ENCODE data around the gene FGFR3.
A peak's percentile ranks its signal among the peaks of the same experiment; 100 is the strongest.
"Not testable (repeated sequence)": the region's sequence is repeated elsewhere in the genome, so short reads cannot be mapped to it uniquely, and the experiment has no call there.

Gene FGFR3

GRCh38 chr4:1843852-1844251 is 50.8 kb downstream of the FGFR3 start:
- no peak for DNase-seq

DNA sequence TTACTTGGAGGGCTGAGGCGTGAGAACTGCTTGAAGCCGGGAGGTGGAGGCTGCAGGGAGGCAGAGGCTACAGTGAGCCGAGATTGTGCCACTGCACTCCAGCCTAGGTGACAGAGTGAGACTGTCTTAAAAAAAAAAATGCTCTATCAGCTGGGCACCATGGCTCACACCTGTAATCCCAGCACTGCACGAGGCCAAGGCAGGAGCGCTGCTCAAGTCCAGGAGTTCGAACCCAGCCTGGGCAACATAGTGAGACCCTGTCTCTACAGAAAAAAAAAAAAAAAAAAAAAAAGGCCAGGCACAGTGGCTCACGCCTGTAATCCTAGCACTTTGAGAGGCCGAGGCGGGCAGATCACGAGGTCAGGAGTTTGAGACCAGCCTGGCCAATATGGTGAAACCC is 51.5 kb downstream of the FGFR3 start:
- not testable (repeated sequence) for DNase-seq

- no peak for DNase-seq
Observed at GRCh38 chr4:1846580-1846979, 53.5 kb downstream of the FGFR3 start.

DNA sequence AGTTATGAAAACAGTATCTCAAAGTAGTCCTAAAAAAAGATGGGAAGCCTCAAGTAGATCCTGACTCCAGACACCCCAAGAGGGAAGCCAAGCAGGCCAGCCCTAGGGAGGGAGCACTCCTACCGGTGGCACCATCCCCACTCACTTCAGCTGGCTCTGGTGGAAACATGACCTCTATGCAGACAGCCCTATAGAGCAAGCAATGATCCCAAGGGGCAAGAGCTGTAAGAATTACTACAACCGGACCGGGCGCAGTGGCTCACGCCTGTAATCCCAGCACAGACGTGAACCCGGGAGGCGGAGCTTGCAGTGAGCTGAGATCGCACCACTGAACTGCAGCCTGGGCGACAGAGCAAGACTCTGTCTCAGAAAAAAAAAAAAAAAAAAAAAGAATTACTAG is 57.2 kb downstream of the FGFR3 start:
- no peak for DNase-seq

GRCh38 chr4:1851160-1851559 is 58.1 kb downstream of the FGFR3 start:
- no peak for DNase-seq

DNA sequence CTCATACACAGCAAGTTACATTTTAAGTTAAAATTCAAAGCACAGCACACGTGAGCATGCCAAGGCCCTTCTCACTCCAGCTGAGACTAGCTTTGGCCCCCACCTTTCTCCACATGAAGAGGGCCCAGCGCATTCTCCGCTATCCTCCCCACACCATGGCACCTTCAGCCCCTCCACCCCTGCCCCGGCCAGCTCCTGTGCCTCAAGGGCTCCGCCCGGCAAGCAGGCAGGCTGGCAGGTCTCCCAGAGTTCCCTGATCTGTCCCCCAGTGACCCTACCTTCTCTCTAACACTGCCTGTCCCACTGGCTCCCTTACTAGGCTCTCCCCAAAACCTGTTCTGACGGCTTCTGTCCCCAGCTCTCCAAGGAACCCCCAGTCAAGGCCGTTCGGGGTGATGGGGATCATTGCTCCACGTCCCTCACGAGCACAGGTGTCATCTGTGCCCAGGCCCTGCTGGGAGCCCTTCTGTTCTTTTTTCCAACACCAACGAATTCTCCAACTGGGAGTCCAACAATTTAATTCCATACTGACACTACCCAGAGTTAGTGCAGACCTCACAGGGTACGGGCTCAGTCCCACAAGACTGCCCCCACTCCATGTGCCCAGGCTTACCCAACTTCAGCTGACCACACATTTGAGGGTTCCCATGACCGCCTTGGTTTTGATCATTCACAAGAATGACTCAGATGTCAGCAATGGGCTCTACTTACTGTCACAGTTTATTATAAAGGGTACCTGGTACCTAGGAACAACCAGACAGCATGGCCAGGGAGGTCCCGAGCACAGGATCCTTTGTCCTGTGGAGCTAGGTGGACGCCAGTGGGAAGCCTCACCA is 58.7 kb downstream of the FGFR3 start:
- no peak for DNase-seq

- no peak for DNase-seq
Observed at GRCh38 chr4:1852904-1853623, 60.0 kb downstream of the FGFR3 start.

GRCh38 chr4:1854752-1855151 is 61.7 kb downstream of the FGFR3 start:
- no peak for DNase-seq

DNA sequence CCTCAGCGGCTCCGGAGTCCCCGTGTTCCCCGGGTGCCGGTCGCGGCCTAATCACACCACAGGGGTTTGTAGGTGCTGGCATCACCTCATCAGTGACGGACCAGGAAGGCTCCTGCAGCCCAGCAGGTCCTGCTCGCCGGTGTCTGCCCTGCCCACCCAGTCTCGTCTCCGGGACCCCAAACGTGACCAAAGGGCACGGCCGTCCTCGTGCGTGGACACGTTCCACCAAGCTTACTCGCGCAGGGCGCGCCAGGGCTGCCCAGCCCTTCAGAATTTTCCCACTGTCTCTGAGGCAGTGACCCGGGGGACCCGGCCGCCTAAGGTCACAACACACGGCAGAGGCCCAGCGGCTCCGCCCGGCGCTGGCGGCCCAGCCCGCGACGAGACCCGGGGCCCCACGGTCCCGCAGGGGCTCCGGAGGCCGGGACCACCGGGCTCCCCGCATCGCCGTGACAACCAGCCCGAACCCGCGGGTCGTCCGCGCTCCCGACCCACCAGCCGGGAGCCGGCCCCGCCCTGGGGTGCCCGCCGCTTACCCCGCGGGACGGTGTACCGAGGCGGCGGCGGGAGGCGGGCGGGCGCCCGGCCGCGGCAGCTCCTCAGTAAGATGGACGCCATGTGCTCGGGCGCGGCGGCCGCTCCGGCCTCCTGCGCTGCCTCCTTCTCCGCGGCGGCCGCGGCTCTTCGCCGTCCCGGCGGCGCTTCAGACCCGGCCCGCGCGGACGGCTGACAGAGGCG is 62.4 kb downstream of the FGFR3 start:
- no peak for DNase-seq

DNA sequence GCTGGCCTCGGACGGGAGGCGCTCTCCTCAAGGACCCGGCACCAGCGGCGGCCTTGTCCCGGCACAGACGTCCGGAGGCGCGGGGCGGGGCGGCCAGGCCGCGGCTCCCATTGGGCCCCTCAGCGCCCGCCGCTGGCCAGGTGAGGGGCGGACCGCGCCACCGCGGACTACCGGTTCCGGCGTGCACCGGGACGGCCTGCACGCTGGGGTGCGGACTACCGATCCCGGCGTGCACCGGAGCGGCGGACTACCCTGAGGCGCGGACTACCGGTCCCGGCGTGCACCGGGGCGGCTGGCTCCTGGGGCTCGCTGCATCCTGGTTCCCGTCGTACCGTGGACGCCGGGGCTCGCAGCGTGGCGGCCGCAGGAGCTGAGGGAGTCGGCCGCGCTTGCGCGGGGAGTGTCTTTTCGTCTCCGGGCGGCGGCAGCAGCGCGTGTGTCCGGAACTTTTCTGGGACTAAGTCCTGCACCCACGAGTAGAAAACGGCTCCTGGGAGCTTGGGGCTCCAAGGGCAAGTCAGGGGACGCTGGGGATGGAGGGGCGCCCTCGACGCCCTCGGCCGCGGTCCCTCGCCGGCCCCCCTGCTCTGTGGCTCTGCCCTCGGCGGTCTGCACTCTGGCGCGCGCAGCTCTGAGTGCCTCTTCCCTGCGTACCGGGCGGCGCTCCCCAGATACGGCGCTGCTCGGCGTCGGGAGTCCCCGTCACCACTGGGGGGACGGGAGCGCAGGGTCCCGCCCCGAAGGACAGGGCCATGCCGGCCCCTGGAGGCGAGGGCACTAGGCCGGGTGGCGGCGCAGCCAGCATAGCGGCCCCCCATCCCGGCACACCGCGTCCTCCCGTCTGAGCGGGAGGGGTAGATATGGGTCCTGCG is 63.2 kb downstream of the FGFR3 start, which contains the start of gene LETM1:
TSS of gene LETM1 (minus strand) at position 86 of the 872 bp plus-strand sequence. CDS start 206 bp downstream, outside the sequence.
- peak; percentile 95 for DNase-seq

- peak; percentile 41 for DNase-seq
Observed at GRCh38 chr4:1856943-1857699, 64.0 kb downstream of the FGFR3 start.

GRCh38 chr4:1857931-1858330 is 64.8 kb downstream of the FGFR3 start:
- DNase-seq = no peak
